ENCODE results near the gene XXYLT1. TPM values are rescaled to one million over a fixed set of nuclear protein-coding genes. Genes with fewer than 3 reads are reported as not detected.
A peak's percentile ranks its signal among the peaks of the same experiment; 100 is the strongest.

XXYLT1 gene
- total RNA-seq, 4 donors from 2014 or later = 9.8 to 14.6 (median 13.9) TPM

DNA sequence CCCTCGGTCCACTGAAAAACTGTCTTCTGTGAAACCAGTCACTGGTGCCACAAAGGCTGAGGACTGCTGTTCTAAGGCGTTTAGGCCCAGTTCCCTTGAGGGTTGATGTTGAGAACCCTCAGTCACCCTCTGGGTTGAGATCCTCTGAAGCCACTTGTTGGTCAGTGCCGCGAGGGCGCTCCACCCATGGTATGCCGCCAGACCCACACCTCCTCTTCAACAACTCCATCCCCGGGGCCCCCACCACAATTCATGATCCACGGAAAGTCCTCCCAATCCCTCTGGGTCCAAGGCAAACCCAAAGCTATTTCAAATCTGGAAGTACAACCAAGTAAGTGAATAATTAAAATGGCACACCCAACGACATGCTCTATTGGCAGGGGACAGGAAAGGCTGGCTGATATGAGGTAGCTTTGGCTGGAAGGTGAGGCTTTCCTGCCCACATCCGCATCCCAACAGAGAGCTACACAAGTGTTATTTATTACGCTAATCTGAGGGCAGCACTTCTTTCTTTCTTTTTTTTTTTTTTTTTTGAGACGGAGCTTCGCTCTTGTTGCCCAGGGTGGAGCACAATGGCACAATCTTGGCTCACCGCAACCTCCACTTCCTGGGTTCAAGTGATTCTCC is 58.1 kb downstream of the XXYLT1 start:
- Histone ChIP-seq H3K27ac (no peak overlapping the region), H3K4me1 (peaks cover 19 to 30% of the 10 kb centered on the region in 2 donors), H3K4me3 (replicated peaks in 1 of 3) (no peak overlapping the region), H3K27me3 (no peaks in the 10 kb centered on the region), H3K9me3 (no peaks in the 10 kb centered on the region), H3K36me3 (no peaks in the 10 kb centered on the region)
- DNase-seq = no peak
- TF ChIP-seq, protein P1, sequence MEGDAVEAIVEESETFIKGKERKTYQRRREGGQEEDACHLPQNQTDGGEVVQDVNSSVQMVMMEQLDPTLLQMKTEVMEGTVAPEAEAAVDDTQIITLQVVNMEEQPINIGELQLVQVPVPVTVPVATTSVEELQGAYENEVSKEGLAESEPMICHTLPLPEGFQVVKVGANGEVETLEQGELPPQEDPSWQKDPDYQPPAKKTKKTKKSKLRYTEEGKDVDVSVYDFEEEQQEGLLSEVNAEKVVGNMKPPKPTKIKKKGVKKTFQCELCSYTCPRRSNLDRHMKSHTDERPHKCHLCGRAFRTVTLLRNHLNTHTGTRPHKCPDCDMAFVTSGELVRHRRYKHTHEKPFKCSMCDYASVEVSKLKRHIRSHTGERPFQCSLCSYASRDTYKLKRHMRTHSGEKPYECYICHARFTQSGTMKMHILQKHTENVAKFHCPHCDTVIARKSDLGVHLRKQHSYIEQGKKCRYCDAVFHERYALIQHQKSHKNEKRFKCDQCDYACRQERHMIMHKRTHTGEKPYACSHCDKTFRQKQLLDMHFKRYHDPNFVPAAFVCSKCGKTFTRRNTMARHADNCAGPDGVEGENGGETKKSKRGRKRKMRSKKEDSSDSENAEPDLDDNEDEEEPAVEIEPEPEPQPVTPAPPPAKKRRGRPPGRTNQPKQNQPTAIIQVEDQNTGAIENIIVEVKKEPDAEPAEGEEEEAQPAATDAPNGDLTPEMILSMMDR (IDR thresholded peaks at IDR 0.05) = no peak
- TF ChIP-seq POLR2A (IDR thresholded peaks at IDR 0.05) = no peak
- WGBS, 2 donors = 92 to 94% methylated on average over 13 to 14 of the region's 14 CpGs
- intact Hi-C loops (cut with DNase I) = no loop called here

DNA sequence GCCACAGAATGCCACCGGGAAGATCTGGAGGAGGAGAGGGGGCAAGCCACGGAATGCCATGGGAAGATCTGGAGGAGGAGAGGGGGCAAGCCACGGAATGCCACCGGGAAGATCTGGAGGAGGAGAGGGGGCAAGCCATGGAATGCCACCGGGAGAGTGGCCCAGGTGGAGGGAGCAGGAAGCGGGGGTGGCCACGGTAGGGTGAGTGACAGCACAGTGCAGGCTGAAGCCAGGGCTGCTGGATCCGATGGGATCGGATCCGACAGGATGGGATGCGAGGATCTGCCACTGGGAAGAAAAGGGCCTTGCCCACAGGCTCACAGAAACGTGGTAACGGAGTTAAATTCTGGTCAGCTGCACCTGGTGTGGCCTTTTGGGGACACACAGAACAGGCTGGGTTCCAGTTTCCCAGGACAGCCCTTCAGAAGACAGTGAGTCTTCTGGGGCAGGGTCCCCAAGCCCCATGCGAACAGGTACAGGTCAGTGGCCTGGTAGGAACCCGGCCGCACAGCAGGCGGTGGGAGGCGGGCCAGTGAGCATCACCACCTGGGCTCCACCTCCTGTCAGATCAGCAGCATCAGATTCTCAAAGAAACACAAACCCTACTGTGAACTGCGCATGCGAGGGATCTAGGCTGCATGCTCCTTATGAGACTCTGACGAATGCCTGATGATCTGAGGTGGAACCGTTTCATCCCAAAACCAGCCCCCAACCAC is 58.8 kb downstream of the XXYLT1 start:
- Histone ChIP-seq H3K36me3 (no peaks in the 10 kb centered on the region), H3K4me3 (replicated peaks in 1 of 3) (no peak overlapping the region), H3K9me3 (no peaks in the 10 kb centered on the region), H3K27ac (no peak overlapping the region), H3K27me3 (no peaks in the 10 kb centered on the region), H3K4me1 (peaks cover 19 to 30% of the 10 kb centered on the region in 2 donors)
- DNase-seq = no peak
- intact Hi-C loops (cut with DNase I) = no loop called here
- 91 to 96% methylated on average over 20 to 21 of the region's 22 CpGs for WGBS, 2 donors
- no peak for TF ChIP-seq POLR2A (IDR thresholded peaks at IDR 0.05)
- TF ChIP-seq, protein P1 (IDR thresholded peaks at IDR 0.05) = no peak

DNA sequence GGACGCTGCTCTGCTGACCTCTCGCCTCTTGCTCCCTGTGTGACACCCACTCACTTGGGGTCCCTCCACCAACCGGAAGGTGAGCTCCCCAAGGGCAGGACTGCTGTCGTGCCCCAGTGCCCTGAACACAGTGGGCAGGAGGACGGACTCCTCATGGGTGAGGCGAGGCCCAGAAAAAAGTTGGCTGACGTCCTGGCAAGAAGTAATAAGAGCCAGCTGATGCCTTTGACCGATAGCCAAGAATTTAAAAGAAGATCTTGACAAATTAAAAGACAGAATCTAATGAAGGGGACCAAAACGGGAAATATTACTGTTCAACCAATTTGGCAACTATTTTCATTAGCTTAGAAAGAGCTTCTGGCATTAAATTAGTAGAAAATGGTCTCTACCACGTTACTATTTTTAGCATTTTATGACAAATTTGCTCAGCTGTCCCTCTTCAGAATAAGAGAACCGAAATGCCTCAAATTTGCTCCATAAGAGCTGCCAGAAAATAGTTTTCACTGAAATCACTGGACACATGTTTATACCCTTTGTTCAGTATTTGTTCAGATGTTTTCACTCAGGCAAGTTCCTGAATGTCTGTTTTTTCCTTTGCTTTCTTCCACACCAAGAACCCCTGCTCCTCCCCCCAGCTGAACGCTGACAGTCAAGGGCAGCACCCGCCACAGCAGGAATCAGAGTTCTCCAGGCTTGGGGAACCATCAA is 60.5 kb downstream of the XXYLT1 start:
- Histone ChIP-seq H3K27ac (peak overlapping the region; percentile 60 to 87 (median 74)), H3K4me1 (peaks cover 19 to 31% of the 10 kb centered on the region in 2 donors), H3K4me3 (replicated peaks in 1 of 3) (no peak overlapping the region), H3K27me3 (no peaks in the 10 kb centered on the region), H3K9me3 (no peaks in the 10 kb centered on the region), H3K36me3 (no peaks in the 10 kb centered on the region)
- WGBS, 2 donors = 31 to 35% methylated on average over 13 of the region's 13 CpGs
- intact Hi-C loops (cut with DNase I) = no loop called here
- peak; percentile 59 to 75 for DNase-seq
- no peak for TF ChIP-seq POLR2A (IDR thresholded peaks at IDR 0.05)
- TF ChIP-seq, protein P1 (IDR thresholded peaks at IDR 0.05) = no peak

DNA sequence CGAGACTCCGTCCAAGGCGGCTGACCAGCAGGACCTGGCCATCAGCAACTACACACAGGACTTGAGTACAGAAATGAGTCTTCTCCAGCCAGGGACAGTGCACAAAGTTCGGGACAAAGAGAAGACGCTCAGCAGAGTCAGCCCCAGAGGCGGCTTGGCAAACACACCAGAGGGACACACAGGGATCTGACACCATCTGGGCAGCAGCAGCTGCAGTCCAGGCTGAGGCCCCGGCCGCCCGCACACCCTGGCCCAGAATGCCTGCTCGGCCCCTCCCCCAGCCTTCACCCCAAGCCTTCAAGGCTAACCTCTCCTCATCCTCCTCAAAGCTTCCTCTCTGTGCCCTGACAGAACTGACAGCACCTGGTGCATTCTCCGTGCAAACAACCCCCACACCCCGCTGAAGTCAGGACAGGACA is 61.1 kb downstream of the XXYLT1 start:
- H3K27ac ChIP-seq = peak overlapping the region; percentile 60 to 87 (median 74)
- H3K27me3 ChIP-seq = no peaks in the 10 kb centered on the region
- H3K36me3 ChIP-seq = no peaks in the 10 kb centered on the region
- H3K9me3 ChIP-seq = no peaks in the 10 kb centered on the region
- DNase-seq = no peak
- intact Hi-C loops (cut with DNase I) = no loop called here
- no peak overlapping the region for H3K4me3 ChIP-seq (replicated peaks in 1 of 3)
- 69 to 72% methylated on average over 12 of the region's 12 CpGs for WGBS, 2 donors
- peaks cover 24 to 37% of the 10 kb centered on the region in 2 donors for H3K4me1 ChIP-seq
- TF ChIP-seq, protein P1 (IDR thresholded peaks at IDR 0.05) = no peak
- no peak for TF ChIP-seq POLR2A (IDR thresholded peaks at IDR 0.05)
